Parathyroid adenoma (tissue), 2 donors: ENCODE results near the gene ECE1.
"Not testable (repeated sequence)": the region's sequence is repeated elsewhere in the genome, so short reads cannot be mapped to it uniquely, and the experiment has no call there.

Experiments
- H2AFZ ChIP-seq: fragments of 300-600 bp; sonication (generic); one replicate; pipeline ENCODE4 v1.7.0; 2017; ENCODE audit warnings: antibody characterized with exemption, mild to moderate bottlenecking
- H3K27ac ChIP-seq: fragments of 300-600 bp; sonication (generic); one replicate; pipeline ENCODE4 v1.7.0; 2017
- H3K27me3 ChIP-seq: fragments of 300-600 bp; sonication (generic); one replicate; pipeline ENCODE4 v1.7.0; 2017; ENCODE audit warnings: low read length; ENCODE audit not compliant: control insufficient read depth, insufficient read depth
- H3K36me3 ChIP-seq: fragments of 300-600 bp; sonication (generic); one replicate; pipeline ENCODE4 v1.7.0; 2017; ENCODE audit warnings: low read length; ENCODE audit not compliant: control insufficient read depth, insufficient read depth
- H3K4me1 ChIP-seq: fragments of 300-600 bp; sonication (generic); one replicate; pipeline ENCODE4 v1.7.0; 2017; ENCODE audit warnings: control low read depth
- H3K4me2 ChIP-seq: fragments of 300-600 bp; sonication (generic); one replicate; pipeline ENCODE4 v1.7.0; 2017; ENCODE audit warnings: low read length
- H3K4me3 ChIP-seq: fragments of 300-600 bp; sonication (generic); one replicate; pipeline ENCODE4 v1.7.0; 2017; ENCODE audit warnings: low read depth, low read length
- H3K79me2 ChIP-seq: fragments of 300-600 bp; sonication (generic); one replicate; pipeline ENCODE4 v1.7.0; 2017; ENCODE audit warnings: control low read depth
- H3K9ac ChIP-seq: fragments of 300-600 bp; sonication (generic); one replicate; pipeline ENCODE4 v1.7.0; 2017; ENCODE audit warnings: mild to moderate bottlenecking
- H3K9me3 ChIP-seq: fragments of 300-600 bp; sonication (generic); one replicate; pipeline ENCODE4 v1.7.0; 2017; ENCODE audit warnings: low read length; ENCODE audit not compliant: control insufficient read depth
- CTCF ChIP-seq: fragments of 300-600 bp; sonication (generic); IDR thresholded peaks from one replicate; pipeline ENCODE4 v1.7.0; 2017; ENCODE audit warnings: antibody characterized with exemption, mild to moderate bottlenecking
- donor health status: primary hyperparathyroidism.

The ECE1 gene

GRCh38 chr1:21219674-21220073 is 70.6 kb downstream of the ECE1 start:
- H2AFZ ChIP-seq = no peak overlapping the region
- H3K27ac ChIP-seq = no peak overlapping the region
- no peak for TF ChIP-seq CTCF
- H3K79me2 ChIP-seq = no peaks in the 10 kb centered on the region
- H3K4me3 ChIP-seq = no peak overlapping the region
- no peaks in the 10 kb centered on the region for H3K4me1 ChIP-seq
- H3K9ac ChIP-seq = no peak overlapping the region
- H3K4me2 ChIP-seq = no peak overlapping the region
- H3K36me3 ChIP-seq = no peaks in the 10 kb centered on the region
- no peaks in the 10 kb centered on the region for H3K27me3 ChIP-seq
- H3K9me3 ChIP-seq = no peaks in the 10 kb centered on the region

- H3K9me3 ChIP-seq = no peaks in the 10 kb centered on the region
- no peaks in the 10 kb centered on the region for H3K79me2 ChIP-seq
- H3K36me3 ChIP-seq = no peaks in the 10 kb centered on the region
- no peak for TF ChIP-seq CTCF
- no peak overlapping the region for H3K4me2 ChIP-seq
- H3K9ac ChIP-seq = no peak overlapping the region
- no peaks in the 10 kb centered on the region for H3K4me1 ChIP-seq
- H2AFZ ChIP-seq = no peak overlapping the region
- H3K4me3 ChIP-seq = no peak overlapping the region
- no peaks in the 10 kb centered on the region for H3K27me3 ChIP-seq
- H3K27ac ChIP-seq = no peak overlapping the region
Observed at GRCh38 chr1:21217812-21218596, 72.3 kb downstream of the ECE1 start.

- H2AFZ ChIP-seq = no peak overlapping the region
- H3K27me3 ChIP-seq = no peaks in the 10 kb centered on the region
- H3K4me1 ChIP-seq = no peaks in the 10 kb centered on the region
- H3K9me3 ChIP-seq = no peaks in the 10 kb centered on the region
- H3K27ac ChIP-seq = no peak overlapping the region
- peak; percentile 40 for TF ChIP-seq CTCF
- no peaks in the 10 kb centered on the region for H3K79me2 ChIP-seq
- no peak overlapping the region for H3K4me2 ChIP-seq
- H3K4me3 ChIP-seq = no peak overlapping the region
- no peak overlapping the region for H3K9ac ChIP-seq
- H3K36me3 ChIP-seq = no peaks in the 10 kb centered on the region
Observed at GRCh38 chr1:21216835-21217811, 73.1 kb downstream of the ECE1 start.

GRCh38 chr1:21212126-21212525 is 78.1 kb downstream of the ECE1 start:
- Histone ChIP-seq H3K27me3 (no peaks in the 10 kb centered on the region), H3K9ac (no peak overlapping the region), H3K4me2 (no peak overlapping the region), H2AFZ (no peak overlapping the region), H3K36me3 (no peaks in the 10 kb centered on the region), H3K9me3 (no peaks in the 10 kb centered on the region), H3K4me3 (no peak overlapping the region), H3K79me2 (no peaks in the 10 kb centered on the region), H3K27ac (no peak overlapping the region), H3K4me1 (no peaks in the 10 kb centered on the region)
- no peak for TF ChIP-seq CTCF

- not testable (repeated sequence) for H3K36me3 ChIP-seq, H3K9ac ChIP-seq, H2AFZ ChIP-seq, H3K27me3 ChIP-seq, H3K27ac ChIP-seq, H3K4me1 ChIP-seq, H3K4me3 ChIP-seq, H3K9me3 ChIP-seq, H3K4me2 ChIP-seq, H3K79me2 ChIP-seq
Observed at GRCh38 chr1:21208137-21208700, 82.0 kb downstream of the ECE1 start.
